IPS-18c (cell line): ENCODE data around the gene NME9.
"Not testable (repeated sequence)": the region's sequence is repeated elsewhere in the genome, so short reads cannot be mapped to it uniquely, and the experiment has no call there.

Source experiments
- H3K4me3 ChIP-seq: 2 replicates; pipeline ENCODE4 v1.7.0; 2013; ENCODE audit warnings: low read depth, mild to moderate bottlenecking, low read length, moderate library complexity; ENCODE audit not compliant: insufficient read depth
- H3K9me3 ChIP-seq: one replicate; pipeline ENCODE4 v1.6.1; 2013; ENCODE audit warnings: mild to moderate bottlenecking, low read length, moderate library complexity; ENCODE audit not compliant: control insufficient read depth, insufficient read depth

The NME9 gene

GRCh38 chr3:138329127-138329983, at the start of gene NME9:
Gene NME9, minus strand, starts transcription at chr3:138329851. Its CDS starts 516 bp downstream, at chr3:138329335.
- Histone ChIP-seq H3K9me3 (no peaks in the 10 kb centered on the region), H3K4me3 (peak within 1 kb of the TSS; percentile 73)

- H3K4me3 ChIP-seq = no peak overlapping the region
- H3K9me3 ChIP-seq = no peaks in the 10 kb centered on the region
These were observed 49.3 kb upstream of the NME9 start for GRCh38 chr3:138378990-138379389.

- H3K9me3 ChIP-seq = no peaks in the 10 kb centered on the region
- H3K4me3 ChIP-seq = no peak overlapping the region
These were observed 48.7 kb upstream of the NME9 start for GRCh38 chr3:138378331-138378730.

- no peak overlapping the region for H3K4me3 ChIP-seq
These were observed 48.2 kb upstream of the NME9 start for GRCh38 chr3:138377804-138378203.

GRCh38 chr3:138377212-138377611, 47.6 kb upstream of the NME9 start:
- H3K4me3 ChIP-seq, H3K9me3 ChIP-seq: not testable (repeated sequence)

More at GRCh38 chr3:138377804-138378203, 48.2 kb upstream of the NME9 start:
- H3K9me3 ChIP-seq = no peaks in the 10 kb centered on the region

GRCh38 chr3:138376663-138377062, 47.0 kb upstream of the NME9 start:
- Histone ChIP-seq H3K9me3 (no peaks in the 10 kb centered on the region), H3K4me3 (no peak overlapping the region)

GRCh38 chr3:138375447-138375846, 45.8 kb upstream of the NME9 start:
- Histone ChIP-seq H3K9me3 (no peaks in the 10 kb centered on the region), H3K4me3 (no peak overlapping the region)

GRCh38 chr3:138374573-138375134, 45.0 kb upstream of the NME9 start:
- Histone ChIP-seq H3K4me3 (no peak overlapping the region), H3K9me3 (no peaks in the 10 kb centered on the region)

GRCh38 chr3:138373736-138374094, 44.1 kb upstream of the NME9 start:
- H3K4me3 ChIP-seq = no peak overlapping the region
- no peaks in the 10 kb centered on the region for H3K9me3 ChIP-seq

GRCh38 chr3:138373087-138373735, 43.6 kb upstream of the NME9 start:
- H3K9me3 ChIP-seq = no peaks in the 10 kb centered on the region
- no peak overlapping the region for H3K4me3 ChIP-seq

GRCh38 chr3:138371070-138371965, 41.7 kb upstream of the NME9 start:
- no peak overlapping the region for H3K4me3 ChIP-seq

GRCh38 chr3:138370321-138370720, 40.7 kb upstream of the NME9 start:
- Histone ChIP-seq H3K9me3 (no peaks in the 10 kb centered on the region), H3K4me3 (no peak overlapping the region)

More at GRCh38 chr3:138371070-138371965, 41.7 kb upstream of the NME9 start:
- H3K9me3 ChIP-seq = no peaks in the 10 kb centered on the region

- no peak overlapping the region for H3K4me3 ChIP-seq
- H3K9me3 ChIP-seq = no peaks in the 10 kb centered on the region
These were observed 39.7 kb upstream of the NME9 start for GRCh38 chr3:138369151-138369900.

- Histone ChIP-seq H3K4me3 (no peak overlapping the region), H3K9me3 (no peaks in the 10 kb centered on the region)
These were observed 38.3 kb upstream of the NME9 start for GRCh38 chr3:138367911-138368310.

- Histone ChIP-seq H3K9me3 (no peaks in the 10 kb centered on the region), H3K4me3 (no peak overlapping the region)
These were observed 37.7 kb upstream of the NME9 start for GRCh38 chr3:138367326-138367850.

- H3K9me3 ChIP-seq = no peaks in the 10 kb centered on the region
- no peak overlapping the region for H3K4me3 ChIP-seq
These were observed 36.5 kb upstream of the NME9 start for GRCh38 chr3:138366006-138366759.
